GM23248 (cell line): Measurements from ENCODE around the gene PRR5L. TPM values are rescaled to one million over a fixed set of nuclear protein-coding genes. Genes with fewer than 3 reads are reported as not detected.

ENCODE experiments used
- DNase-seq: peaks from one replicate; pipeline ENCODE4 v3.0.0-alpha.2; 2015
- H2AFZ ChIP-seq: fragments of 200-600 bp; sonication (generic); 2 replicates; pipeline ENCODE4 v1.6.1; 2016; ENCODE audit warnings: antibody characterized with exemption
- H3F3A ChIP-seq: fragments of 200-600 bp; sonication (generic); 2 replicates; pipeline ENCODE4 v1.6.1; 2016; ENCODE audit warnings: mild to moderate bottlenecking, antibody characterized with exemption, mixed run types; ENCODE audit not compliant: insufficient read depth
- H3K27ac ChIP-seq: fragments of 200-600 bp; sonication (generic); 2 replicates; pipeline ENCODE4 v1.5.1; 2016; ENCODE audit warnings: mild to moderate bottlenecking
- H3K27me3 ChIP-seq: fragments of 200-600 bp; sonication (generic); replicated peaks from 2 replicates; pipeline ENCODE4 v1.6.1; 2016; ENCODE audit warnings: mild to moderate bottlenecking; ENCODE audit not compliant: insufficient read depth
- H3K36me3 ChIP-seq: fragments of 200-600 bp; sonication (generic); 2 replicates; pipeline ENCODE4 v1.6.1; 2016; ENCODE audit warnings: low read depth, mild to moderate bottlenecking
- H3K4me1 ChIP-seq: fragments of 200-600 bp; sonication (generic); 2 replicates; pipeline ENCODE4 v1.6.1; 2016; ENCODE audit warnings: mild to moderate bottlenecking; ENCODE audit not compliant: insufficient read depth
- H3K4me2 ChIP-seq: fragments of 200-600 bp; sonication (generic); one replicate; pipeline ENCODE4 v1.6.1; 2016; ENCODE audit warnings: mild to moderate bottlenecking; ENCODE audit not compliant: unreplicated experiment
- H3K4me3 ChIP-seq: fragments of 200-600 bp; sonication (generic); 2 replicates; pipeline ENCODE4 v1.5.1; 2016; ENCODE audit warnings: mild to moderate bottlenecking
- H3K79me2 ChIP-seq: fragments of 200-600 bp; sonication (generic); 2 replicates; pipeline ENCODE4 v1.6.1; 2016; ENCODE audit warnings: mild to moderate bottlenecking; ENCODE audit not compliant: insufficient read depth
- H3K9ac ChIP-seq: fragments of 200-600 bp; sonication (generic); 2 replicates; pipeline ENCODE4 v1.6.1; 2016; ENCODE audit warnings: mild to moderate bottlenecking
- H3K9me2 ChIP-seq: fragments of 200-600 bp; sonication (generic); 2 replicates; pipeline ENCODE4 v1.6.1; 2016; ENCODE audit warnings: mixed run types, mild to moderate bottlenecking, moderate library complexity; ENCODE audit not compliant: insufficient read depth
- H3K9me3 ChIP-seq: fragments of 200-600 bp; sonication (generic); one replicate; pipeline ENCODE4 v1.6.1; 2017; ENCODE audit warnings: low read depth
- H4K20me1 ChIP-seq: fragments of 200-600 bp; sonication (generic); 2 replicates; pipeline ENCODE4 v1.6.0; 2016; ENCODE audit not compliant: insufficient read depth
- EZH2 ChIP-seq: fragments of 200-600 bp; sonication (generic); IDR thresholded peaks from 2 replicates; pipeline ENCODE4 v1.6.1; 2018; ENCODE audit warnings: antibody characterized with exemption, mild to moderate bottlenecking; ENCODE audit not compliant: insufficient read depth, poor library complexity, severe bottlenecking
- EZH2phosphoT487 ChIP-seq: fragments of 200-600 bp; sonication (generic); IDR thresholded peaks from 2 replicates; pipeline ENCODE4 v1.6.1; 2018; ENCODE audit warnings: antibody characterized with exemption, moderate library complexity, mild to moderate bottlenecking, low read depth; ENCODE audit not compliant: insufficient read depth
- WGBS, 2 experiments: methylation state at CpG; one replicate each; pipeline ENCODE4 v1.1.6; 2015 to 2017; ENCODE audit warnings: low lambda C conversion rate in 2 of 2, low coverage in 1 of 2; ENCODE audit errors: missing lambda C conversion rate in 2 of 2; 5-methylcytosine and 5-hydroxymethylcytosine counted together
- in situ Hi-C: fragments of 300-500 bp; cut with MboI; formaldehyde crosslinking; loops from 2 replicates; pipeline ENCODE4 v1.15.0; 2020
- polyA plus RNA-seq: library from polyadenylated mRNA; unstranded; fragments of >200 nt; fragmentation: Nextera tagmentation; extraction: Ambion mirVana; gene quantifications from 2 replicates; pipeline ENCODE4 v1.2.1, GENCODE V29; 2016
- total RNA-seq: library from RNA; depleted of rRNA; stranded (reverse); fragments of >200 nt; shearing (Covaris generic); gene quantifications from 2 replicates; pipeline ENCODE4 v1.2.3, GENCODE V29; 2014

The PRR5L gene
- total and polyA plus RNA-seq, 2 experiments from 2014 or later = 9.0 to 29.8 TPM

GRCh38 chr11:36376009-36376887, 80.2 kb downstream of the PRR5L start:
- peak; percentile 60 for DNase-seq
- peak overlapping the region; percentile 79 for H3K9ac ChIP-seq
- H3K4me2 ChIP-seq = peak overlapping the region; percentile 78

GRCh38 chr11:36376888-36377758, 81.0 kb downstream of the PRR5L start:
- Histone ChIP-seq H3K27ac (0 out of 2 replicates have a peak overlapping the region, but pooled peaks have one; percentile 13), H3K9me3 (no peaks in the 10 kb centered on the region)
- in situ Hi-C loops = no loop called here

More at GRCh38 chr11:36376009-36376887, 80.2 kb downstream of the PRR5L start:
- peak overlapping the region; percentile 89 for H3K4me3 ChIP-seq
- H3K9me3 ChIP-seq = no peaks in the 10 kb centered on the region
- H3K27me3 ChIP-seq = no peaks in the 10 kb centered on the region
- H3K36me3 ChIP-seq = no peaks in the 10 kb centered on the region
- peaks cover 41% of the 10 kb centered on the region for H3K79me2 ChIP-seq
- H3K4me1 ChIP-seq = peaks cover 19% of the 10 kb centered on the region
- peaks cover 18% of the 10 kb centered on the region; the same call in 1 of the 2 replicates for H3F3A ChIP-seq
- peak overlapping the region; percentile 77 for H2AFZ ChIP-seq
- TF ChIP-seq EZH2phosphoT487 (no peak), EZH2 (no peak)
- H3K27ac ChIP-seq = 0 out of 2 replicates have a peak overlapping the region, but pooled peaks have one; percentile 13
- in situ Hi-C loops = no loop called here
- 0 out of 2 replicates have a peak, but pooled peaks cover 4% of the 10 kb centered on the region for H4K20me1 ChIP-seq
- no peaks in the 10 kb centered on the region for H3K9me2 ChIP-seq
- 3 to 5% methylated on average over 12 to 55 of the region's 55 CpGs for WGBS, 2 experiments

GRCh38 chr11:36377759-36378564, 81.9 kb downstream of the PRR5L start:
- H3K27me3 ChIP-seq = no peaks in the 10 kb centered on the region
- WGBS, 2 experiments = 29 to 33% methylated on average over 21 to 22 of the region's 22 CpGs
- H3K27ac ChIP-seq = 0 out of 2 replicates have a peak overlapping the region, but pooled peaks have one; percentile 13
- H3K79me2 ChIP-seq = peaks cover 41% of the 10 kb centered on the region
- H3K9ac ChIP-seq = peak overlapping the region; percentile 79
- no peaks in the 10 kb centered on the region for H3K9me3 ChIP-seq
- H3F3A ChIP-seq = peaks cover 8% of the 10 kb centered on the region; the same call in 1 of the 2 replicates
- DNase-seq = no peak
- H2AFZ ChIP-seq = peak overlapping the region; percentile 77
- in situ Hi-C loops = no loop called here
- no peaks in the 10 kb centered on the region for H3K9me2 ChIP-seq
- peaks cover 13% of the 10 kb centered on the region for H3K4me1 ChIP-seq
- peak overlapping the region; percentile 89 for H3K4me3 ChIP-seq
- H4K20me1 ChIP-seq = 0 out of 2 replicates have a peak, but pooled peaks cover 4% of the 10 kb centered on the region
- H3K36me3 ChIP-seq = no peaks in the 10 kb centered on the region
- peak overlapping the region; percentile 78 for H3K4me2 ChIP-seq
- no peak for TF ChIP-seq EZH2
- TF ChIP-seq EZH2phosphoT487 = no peak

More at GRCh38 chr11:36376888-36377758, 81.0 kb downstream of the PRR5L start:
- peak; percentile 81 for DNase-seq
- H2AFZ ChIP-seq = peak overlapping the region; percentile 77
- H3K9me2 ChIP-seq = no peaks in the 10 kb centered on the region
- H3F3A ChIP-seq = peaks cover 13% of the 10 kb centered on the region; the same call in 1 of the 2 replicates
- H3K4me1 ChIP-seq = peaks cover 19% of the 10 kb centered on the region
- peak overlapping the region; percentile 78 for H3K4me2 ChIP-seq
- H3K9ac ChIP-seq = peak overlapping the region; percentile 79
- no peaks in the 10 kb centered on the region for H3K27me3 ChIP-seq
- no peak for TF ChIP-seq EZH2
- no peak for TF ChIP-seq EZH2phosphoT487
- no peaks in the 10 kb centered on the region for H3K36me3 ChIP-seq
- peaks cover 41% of the 10 kb centered on the region for H3K79me2 ChIP-seq
- H4K20me1 ChIP-seq = 0 out of 2 replicates have a peak, but pooled peaks cover 4% of the 10 kb centered on the region
- WGBS, 2 experiments = 1 to 2% methylated on average over 60 to 65 of the region's 68 CpGs
- peak overlapping the region; percentile 89 for H3K4me3 ChIP-seq
